Activated CD4-positive, alpha-beta T cell treated with anti-CD3 and anti-CD28 coated beads, Interleukin-2, amount 50 U/mL, for 4 hours (primary cell): ENCODE data around the gene RASL11B.

Experiments
- DNase-seq, 2 experiments: peaks; one replicate each; pipeline ENCODE4 v3.0.0-alpha.2; 2020

The RASL11B gene

DNA sequence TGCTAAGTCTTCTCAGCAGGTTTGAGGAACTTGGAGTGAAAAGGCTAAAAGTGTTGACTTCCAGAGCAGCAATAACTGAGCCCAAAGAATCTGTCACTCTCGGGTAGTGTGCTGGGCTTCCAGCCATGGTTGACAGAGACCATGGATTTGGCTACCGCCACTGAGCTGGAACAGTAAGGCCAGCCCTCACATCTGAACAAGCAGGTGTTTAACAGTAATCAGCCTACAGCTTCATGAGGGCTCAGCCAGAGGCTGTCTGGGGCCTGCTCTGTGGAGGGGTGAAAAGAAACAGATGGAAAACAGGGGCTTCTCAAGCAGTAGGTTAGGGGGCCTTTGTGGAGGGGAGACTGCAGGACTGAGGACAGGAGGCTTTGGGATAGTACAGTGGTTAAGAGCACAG is 14.9 kb downstream of the RASL11B start:
- DNase-seq: no peak

DNA sequence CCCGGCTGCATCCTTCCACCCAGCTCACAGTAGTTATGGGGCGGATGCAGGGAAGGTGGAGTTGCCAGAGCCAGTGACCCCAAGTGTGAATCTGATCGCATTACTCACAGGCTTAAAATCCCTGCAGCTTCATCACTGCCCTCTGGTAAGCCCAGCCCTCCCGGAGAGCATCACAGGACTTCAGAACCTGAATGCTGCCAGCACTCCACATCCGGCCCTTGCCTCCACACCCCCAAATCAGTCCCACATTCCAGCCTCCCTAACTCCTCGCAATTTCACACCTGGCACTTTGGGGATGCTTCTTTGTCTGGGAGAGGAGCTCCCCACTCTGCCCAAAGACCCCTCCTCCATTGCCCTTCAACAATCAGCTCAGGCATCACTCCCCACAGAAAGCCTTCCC is 15.6 kb downstream of the RASL11B start:
- DNase-seq: no peak

DNA sequence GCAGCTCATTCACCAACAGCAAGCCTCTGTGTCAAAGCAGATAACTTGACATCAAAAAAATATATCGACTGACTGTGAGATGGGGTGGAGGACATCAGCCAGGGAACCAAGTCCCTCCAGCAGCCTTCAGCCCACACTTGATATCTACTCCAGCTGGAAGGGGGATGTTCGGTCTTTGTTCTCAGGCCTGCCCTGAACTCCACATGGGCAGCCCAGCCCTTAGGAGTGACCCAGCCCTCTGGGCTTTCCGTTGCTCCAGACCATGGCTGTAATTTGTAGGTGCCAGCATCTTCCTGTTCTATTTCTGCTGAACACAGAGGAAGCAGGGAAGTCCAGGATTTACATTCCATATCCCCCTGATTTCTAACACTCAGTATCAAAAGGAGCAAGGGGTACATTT is 17.4 kb downstream of the RASL11B start:
- DNase-seq: no peak

DNA sequence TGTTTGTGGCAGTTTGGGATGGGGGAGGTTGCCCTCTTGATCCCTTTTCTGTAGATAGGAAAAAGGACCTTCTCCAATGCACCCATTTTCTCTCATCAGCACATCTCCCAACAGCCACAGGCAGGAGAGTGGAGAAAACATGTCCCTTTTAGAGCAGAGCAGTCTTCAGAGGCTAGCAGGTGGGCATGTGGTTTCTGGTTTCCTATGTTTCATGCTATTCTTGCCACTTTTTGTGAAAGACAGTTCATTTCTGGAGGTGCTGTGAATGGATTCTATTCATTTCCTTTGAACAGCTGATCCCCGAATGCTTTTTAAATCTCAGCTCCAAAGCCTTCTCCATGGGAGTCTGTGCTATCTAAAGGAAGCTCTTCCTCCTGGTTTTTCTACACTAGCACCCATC is 18.9 kb downstream of the RASL11B start:
- no peak for DNase-seq

DNA sequence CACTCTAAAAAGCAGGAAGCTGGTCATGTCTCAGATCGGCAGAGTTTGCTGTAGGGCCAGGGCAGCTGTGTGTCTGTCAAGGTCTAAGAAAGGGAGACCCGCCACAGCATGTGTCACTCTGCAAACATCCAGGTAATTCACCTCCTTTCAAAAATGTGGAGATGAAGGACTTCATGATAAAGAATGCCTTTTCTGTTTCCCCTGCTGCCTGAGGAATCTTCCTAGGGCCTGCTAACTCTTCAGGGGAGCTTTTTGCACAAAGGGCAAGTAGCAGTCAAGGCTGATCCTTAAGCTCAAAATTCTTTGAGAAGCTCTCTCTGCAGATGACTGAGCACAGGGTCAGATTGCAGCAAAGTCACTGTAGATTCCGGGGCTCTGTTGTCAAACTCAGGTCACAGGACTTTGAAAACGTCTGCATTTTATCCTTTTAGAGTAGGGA is 21.1 kb downstream of the RASL11B start:
- DNase-seq: no peak

DNA sequence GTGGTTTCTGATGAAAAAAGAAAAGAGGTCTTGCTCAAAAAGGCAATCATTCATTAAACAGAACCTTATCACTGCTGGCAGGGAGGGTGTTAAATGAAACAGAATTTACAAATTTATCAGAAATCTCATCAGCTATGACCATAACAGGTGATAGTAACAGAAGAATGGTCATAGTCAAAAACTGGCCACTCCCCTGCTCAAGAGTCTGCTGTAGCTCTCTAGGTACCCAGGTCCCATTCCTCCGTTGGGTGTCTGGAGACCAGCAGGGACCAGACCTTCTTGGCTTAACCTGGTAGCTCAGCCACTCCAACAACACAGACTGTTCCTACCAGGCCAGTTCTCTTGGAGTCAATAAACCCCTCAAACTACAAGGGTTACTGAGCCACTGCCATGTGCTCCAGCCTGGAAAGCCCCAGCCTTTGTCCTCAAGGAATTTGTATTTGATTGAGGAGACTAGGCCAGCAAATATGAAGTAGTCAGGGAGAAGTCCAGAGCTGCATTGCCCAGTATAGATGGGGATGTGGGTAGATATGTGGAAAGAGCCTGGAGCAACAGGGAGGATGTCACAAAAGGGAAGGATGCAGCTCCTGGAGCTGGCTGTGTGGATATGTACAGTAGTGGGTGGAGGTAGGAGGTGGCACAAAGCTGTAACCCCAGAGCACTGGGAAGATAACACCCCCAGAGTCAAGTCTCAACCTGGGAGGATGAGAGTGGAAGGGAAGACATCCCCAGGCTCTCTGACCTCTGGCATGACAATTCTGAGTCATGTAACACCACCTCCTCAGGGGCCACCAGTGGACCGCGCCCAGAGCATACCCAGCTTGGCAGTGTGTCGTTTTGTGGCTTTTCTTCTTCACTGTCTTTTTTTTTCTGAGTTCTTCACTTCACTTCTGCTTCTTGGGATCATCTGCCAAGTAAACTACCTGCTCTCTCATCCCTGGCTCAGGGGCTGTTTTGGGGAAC is 21.9 kb downstream of the RASL11B start:
- no peak for DNase-seq

DNA sequence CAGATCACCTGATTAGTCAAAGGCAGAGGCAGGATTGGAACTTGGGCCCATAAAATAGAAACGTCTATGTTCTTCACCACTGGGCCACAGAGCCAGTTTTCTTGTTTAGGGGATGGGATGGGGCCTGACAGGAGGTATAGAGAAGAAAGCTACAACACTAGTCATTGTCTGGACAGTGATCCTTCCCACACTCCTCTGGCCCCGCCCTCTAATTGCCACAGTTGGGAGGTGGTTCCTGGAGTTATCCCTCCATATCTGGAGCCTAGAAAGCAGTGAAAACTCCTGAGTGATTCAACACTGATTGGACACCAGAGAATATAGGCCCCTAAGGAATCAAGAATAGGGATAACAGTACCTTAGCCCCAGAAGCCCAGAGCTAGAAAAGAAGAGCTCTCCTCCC is 22.9 kb downstream of the RASL11B start:
- no peak for DNase-seq

DNA sequence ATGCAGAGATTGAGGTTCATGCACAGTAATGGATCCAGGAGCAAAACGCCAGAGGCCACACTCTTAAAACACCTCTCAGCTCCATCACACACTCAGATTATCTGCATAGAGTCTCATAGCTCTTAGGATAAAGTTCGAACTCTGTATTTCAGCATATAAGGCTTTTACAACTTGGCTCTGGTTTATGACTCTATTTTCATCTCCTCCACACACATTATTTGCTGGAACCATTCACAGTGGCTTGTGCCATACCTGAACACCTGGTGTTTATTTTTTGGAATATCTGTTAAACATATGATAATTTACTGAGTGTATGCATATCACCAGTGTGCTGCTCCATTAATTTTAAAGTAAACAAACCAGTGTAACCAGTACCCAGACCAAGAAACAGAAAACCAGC is 27.2 kb downstream of the RASL11B start:
- DNase-seq: no peak

DNA sequence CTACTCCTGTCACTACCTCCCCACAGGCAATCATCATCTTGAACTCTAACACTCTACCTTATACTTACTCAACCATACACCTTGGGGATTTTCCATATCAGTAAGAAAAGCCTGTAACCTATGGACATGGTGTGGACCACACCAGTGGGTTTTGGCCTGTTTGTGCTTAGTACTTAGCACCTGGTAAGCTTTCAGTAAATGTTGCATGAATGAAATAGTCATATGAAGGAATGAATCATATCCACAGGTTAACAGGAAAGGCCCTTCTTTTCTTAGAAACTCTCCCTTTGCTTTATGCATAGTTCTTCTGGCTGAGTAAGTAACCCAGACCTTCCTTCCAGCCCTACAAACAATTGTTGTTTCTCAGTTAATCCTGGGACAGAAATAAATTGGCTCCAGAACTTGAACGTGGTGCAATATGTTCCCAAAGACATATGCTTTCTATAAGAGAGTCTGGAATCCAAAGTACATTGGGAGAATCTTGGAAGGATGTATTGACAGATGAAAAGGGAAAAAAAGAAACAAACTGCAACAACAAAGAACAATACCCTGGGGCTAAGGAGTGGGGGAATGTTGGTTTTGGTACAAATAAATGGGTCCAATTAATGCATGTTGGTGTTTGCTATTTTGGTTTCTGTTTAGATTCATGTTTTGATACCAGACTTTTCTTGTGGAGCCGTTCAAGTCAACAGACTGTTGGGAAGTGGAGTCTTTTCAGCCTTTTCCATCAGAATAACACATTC is 27.8 kb downstream of the RASL11B start:
- DNase-seq: no peak

DNA sequence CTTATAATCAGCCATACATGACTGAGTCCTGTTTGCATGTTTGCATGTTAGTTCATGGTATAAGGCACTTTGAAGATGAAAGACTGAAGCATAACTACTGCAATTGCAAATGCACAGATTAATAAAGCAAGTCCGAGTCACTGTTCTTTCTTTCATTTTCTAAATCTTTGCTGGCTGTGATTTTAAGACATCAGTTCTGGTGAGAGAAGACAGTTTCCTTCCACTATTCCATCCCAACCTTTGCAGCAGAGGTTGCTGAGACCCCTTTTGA is 28.3 kb downstream of the RASL11B start:
- DNase-seq: no peak

DNA sequence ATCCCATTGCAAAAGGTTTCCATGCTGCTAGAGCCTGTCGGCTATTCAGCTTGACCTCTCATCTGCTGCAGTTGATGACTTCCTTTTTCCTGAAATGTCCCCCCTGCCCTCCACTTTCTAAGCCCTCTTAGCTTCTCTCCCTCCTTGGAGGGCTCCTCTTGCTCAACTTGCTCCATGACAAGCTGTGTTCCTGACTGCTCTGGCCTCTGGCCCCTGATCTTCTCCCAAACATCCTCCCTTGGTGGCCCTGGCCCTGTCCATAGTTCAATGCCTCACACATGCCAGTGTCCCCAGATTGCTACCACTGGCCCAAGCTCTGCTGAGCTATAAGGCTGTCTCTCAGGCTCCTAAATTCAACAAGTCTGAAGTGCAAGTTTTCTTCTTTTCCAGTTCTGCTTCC is 29.6 kb downstream of the RASL11B start:
- DNase-seq: no peak

DNA sequence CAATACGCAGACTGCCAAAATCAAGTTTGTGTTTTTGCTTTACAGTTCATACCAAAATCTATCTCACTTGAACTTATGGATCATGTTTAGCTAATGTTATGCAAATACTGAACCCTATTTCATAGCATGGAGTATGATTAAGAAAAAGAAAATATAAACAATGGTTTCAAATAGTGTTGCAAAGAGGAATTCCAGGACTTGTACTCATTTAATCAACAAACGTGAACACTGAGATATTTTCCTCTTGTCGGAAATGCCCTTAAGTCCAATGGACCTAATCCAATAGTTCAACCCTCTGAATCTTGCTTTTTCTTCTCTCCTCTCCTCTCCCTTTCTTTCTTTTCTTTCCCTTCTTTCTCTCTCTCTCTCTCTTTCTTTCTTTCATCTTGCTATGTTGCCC is 30.8 kb downstream of the RASL11B start:
- no peak for DNase-seq

DNA sequence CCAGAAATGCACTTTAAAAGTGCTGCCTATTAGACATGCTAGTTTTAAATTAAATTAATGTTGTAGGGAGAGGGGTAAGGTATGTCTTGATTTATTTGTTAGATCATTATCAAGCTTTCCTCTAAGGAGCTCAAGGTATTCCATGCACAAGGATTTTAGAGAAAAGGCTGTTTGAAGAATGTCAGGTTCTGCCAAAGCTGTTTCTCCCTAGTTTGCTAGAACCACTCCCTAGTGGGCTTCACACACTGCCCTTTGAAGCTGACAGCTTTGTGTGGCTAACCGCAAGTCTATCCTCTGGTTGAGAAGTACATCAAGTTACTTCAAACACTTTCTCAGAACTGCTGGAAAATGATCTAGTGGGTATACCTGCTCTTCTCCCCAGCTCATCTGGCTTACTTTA is 32.3 kb downstream of the RASL11B start:
- no peak for DNase-seq

DNA sequence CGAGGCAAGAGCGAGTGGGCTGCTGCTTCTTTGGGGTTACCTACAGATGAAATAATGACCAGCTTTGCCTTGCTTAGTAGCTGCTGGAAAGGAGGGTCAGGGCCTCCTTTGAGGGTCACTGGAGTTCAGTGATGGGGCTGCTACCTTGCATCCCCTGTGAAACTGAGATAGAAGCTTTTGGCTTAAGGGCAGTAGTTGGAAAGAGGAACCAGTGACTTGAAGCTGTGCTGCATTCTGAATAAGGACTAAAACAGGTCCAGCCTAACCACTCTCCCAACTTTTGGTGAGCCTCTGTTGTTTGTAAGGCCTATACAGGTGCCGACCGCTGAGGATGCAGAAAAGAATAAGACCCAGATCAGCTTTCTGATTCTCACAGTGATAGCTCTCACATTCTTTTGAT is 41.2 kb downstream of the RASL11B start:
- no peak for DNase-seq

DNA sequence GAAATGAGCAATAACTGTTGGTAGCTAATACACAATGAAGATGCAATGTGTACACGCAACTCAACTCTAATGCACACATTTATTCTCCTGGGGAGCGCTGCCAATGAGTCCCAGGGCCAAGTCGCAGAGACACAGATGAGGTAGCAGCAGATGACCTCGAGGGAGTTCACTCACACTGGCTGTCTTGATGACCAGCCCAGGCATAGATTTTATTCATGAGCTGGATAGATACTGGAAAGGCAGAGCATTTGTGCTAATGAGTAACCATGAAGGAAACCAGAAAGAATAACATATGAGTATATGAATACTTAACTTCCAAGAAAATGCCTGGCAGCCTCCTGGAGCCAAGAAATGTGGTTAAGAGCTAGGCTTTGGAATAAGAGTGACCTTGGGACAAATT is 42.3 kb downstream of the RASL11B start:
- no peak for DNase-seq

DNA sequence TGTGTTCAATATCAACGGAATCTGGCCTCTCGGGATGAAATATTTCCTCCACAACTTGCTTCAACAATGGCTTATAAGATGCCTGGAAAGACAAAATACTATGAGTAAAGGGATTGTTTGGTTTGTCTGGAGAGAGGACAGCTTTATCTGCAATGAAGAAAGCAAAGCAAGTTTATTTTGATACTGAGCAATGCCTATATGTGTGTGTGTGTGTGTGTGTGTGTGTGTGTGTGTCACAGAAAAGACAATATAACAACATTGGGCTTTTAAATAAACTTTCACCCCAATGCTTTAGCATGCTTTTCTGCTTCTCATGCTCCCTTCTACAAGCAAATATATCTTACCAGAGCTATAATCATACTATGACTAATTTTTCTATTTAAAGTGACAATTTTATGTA is 45.4 kb downstream of the RASL11B start:
- DNase-seq: no peak

DNA sequence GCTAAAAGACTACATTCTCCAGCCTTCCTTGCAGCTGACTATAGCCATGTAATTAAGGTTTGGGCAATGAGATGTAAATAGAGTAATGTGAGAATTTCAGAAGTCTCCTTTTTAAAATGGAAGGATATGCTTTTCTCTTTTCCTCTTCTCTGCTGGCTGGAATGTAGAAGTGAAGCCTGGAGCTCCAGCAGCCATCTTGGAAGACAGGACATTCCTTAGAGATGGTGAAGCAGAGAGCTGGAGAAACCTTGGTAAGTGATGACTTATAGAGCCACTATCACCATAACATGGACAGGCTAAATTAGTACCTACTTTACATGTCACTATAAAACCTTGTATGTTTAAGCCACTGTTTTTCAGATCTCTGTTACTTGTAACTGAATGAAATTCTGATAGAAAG is 48.0 kb downstream of the RASL11B start:
- DNase-seq: no peak

DNA sequence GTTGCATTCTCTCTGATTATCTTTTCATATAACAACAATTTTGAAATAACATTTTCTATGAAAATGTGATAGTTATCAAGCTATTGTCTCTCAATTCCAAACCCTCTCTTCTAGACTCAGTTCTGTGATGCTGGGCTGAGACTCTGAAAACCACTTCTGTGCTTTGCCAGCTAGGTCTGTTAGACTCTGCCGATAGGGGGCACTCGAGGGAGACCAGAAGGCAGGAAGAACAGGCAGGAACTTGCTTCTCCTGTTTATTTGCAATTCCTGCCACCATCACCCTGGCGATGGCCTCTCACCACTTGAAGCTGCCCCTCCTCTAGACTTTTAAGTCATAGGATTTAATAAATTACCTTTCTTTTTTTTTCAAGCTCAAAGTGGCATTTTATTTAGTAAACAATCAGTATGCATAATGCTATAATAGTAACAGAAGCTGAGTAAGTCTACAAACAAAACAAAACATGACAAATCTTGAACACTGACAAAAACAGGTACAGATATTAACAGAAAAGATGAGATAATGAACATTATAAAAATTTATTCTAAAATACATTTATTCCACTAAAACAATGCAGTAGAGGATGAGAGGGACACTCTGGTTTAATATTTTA is 49.7 kb downstream of the RASL11B start:
- peak; percentile 57 to 59 for DNase-seq

DNA sequence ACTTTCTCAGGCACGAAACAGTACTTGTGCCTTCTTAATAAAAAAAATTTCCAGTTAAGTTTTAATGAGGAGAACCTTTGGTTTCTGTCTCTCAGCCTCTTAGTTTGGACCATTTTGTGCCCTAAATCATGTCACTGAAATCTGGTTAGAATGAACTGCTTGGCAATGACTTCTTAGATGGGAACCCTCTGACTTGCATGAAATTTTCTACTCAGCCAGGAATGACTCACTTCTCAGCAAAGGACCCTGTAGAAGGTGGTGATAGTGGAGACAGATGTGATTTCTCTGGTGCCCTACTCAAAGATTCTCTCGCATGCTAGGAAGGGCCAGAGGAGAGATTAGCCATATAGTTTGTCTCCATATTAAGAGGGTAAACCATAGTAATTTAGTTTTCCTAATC is 50.5 kb downstream of the RASL11B start:
- no peak for DNase-seq

DNA sequence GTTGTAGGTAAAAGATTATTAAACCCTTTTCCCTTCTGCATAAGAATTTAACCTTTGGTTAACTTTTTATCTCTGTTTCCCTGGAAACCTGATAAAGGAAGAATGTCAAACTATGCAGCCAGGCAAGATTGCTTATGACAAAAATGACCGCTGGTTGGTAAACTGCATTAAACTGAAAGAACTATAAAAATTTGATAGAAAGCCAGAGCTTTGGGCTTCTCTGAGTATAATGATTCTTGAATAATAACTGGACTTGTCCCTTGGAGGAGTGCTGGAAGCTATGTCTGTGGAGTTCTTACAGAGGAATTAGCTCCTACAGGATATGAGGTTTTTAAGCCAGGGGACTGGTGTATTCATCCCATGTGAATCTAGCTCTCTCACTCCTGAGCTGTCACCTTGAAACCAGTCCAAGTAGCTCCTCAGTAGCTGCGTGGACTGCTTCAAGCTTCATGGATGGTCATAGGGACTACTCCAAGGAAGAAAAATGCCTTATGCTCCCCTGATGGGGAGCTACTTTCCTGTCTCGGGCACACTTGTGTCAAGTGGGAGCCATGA is 52.0 kb downstream of the RASL11B start:
- DNase-seq: no peak

DNA sequence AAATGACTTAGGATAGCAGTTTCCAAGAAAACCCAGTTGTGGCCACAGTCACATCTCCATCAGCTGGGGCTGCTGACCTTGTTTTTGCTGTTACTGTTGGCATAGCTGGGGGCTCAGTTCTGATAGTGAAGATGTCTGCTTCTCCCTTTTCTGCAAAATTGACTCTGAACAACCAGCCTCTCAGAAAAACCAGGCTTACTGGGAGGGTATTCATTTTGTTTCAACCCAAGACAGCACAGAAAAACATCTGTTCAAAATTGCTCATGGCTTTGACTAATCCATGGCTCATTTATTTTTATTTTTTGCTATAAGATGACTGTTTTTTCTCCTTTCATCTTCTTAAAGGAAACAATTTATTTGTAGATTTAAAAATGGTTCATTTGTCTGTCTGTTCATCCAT is 53.1 kb downstream of the RASL11B start:
- DNase-seq: no peak

DNA sequence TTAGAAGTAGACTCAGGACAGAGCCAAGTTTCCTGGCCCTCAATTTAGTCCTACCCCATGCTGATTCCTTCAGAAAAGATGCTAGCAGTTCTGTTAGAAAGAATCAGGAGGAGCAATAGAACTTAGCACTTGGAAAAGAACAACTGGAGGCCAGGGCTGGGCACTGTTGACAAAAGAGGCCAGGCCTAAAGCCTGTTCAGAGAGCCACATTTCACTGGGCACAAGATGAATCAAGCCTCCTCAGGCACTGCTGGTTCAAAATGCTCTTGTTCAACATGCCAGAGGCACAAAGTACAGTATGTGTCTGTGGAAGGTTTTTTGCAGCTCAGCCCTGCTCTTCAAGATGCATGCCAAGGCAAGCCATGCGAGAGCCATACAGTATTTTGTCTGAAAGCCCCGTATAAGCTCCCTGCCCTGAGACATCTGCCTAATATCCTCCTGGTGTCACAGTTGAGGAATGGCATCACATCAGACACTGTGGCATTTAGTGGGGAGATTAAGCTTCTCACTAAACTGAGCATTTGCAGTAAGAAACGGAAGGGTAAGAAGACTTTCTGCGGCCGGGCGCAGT is 53.7 kb downstream of the RASL11B start:
- no peak for DNase-seq
